GM23338 (cell line): ENCODE results near the gene EXOC5. TPM values are rescaled to one million over a fixed set of nuclear protein-coding genes. Genes with fewer than 3 reads are reported as not detected.

ENCODE experiments used
- ATAC-seq: fragments of 200-7000 bp; cut with Tn5 transposase; 3 replicates; pipeline ENCODE4 v1.9.1; 2020
- DNase-seq: peaks from one replicate; pipeline ENCODE4 v3.0.0-alpha.2; 2015; ENCODE audit warnings: low spot score
- H2AFZ ChIP-seq: fragments of 200-600 bp; sonication (generic); 2 replicates; pipeline ENCODE4 v1.8.0; 2016; ENCODE audit warnings: antibody characterized with exemption, mild to moderate bottlenecking, moderate library complexity
- H3F3A ChIP-seq: fragments of 200-600 bp; sonication (generic); replicated peaks from 2 replicates; pipeline ENCODE4 v1.8.0; 2017; ENCODE audit warnings: antibody characterized with exemption, mixed run types, low read depth
- H3K27ac ChIP-seq: fragments of 200-600 bp; sonication (generic); 2 replicates; pipeline ENCODE4 v1.6.1; 2016; ENCODE audit warnings: low read depth
- H3K27me3 ChIP-seq: fragments of 200-600 bp; sonication (generic); 2 replicates; pipeline ENCODE4 v1.8.0; 2016; ENCODE audit warnings: mild to moderate bottlenecking, mixed run types, moderate library complexity; ENCODE audit not compliant: insufficient read depth
- H3K36me3 ChIP-seq: fragments of 200-600 bp; sonication (generic); 2 replicates; pipeline ENCODE4 v1.8.0; 2016; ENCODE audit warnings: mild to moderate bottlenecking; ENCODE audit not compliant: insufficient read depth
- H3K4me1 ChIP-seq: fragments of 200-600 bp; sonication (generic); 2 replicates; pipeline ENCODE4 v1.8.0; 2016; ENCODE audit warnings: mild to moderate bottlenecking, moderate library complexity; ENCODE audit not compliant: insufficient read depth
- H3K4me2 ChIP-seq: fragments of 200-600 bp; sonication (generic); 2 replicates; pipeline ENCODE4 v1.7.1; 2017; ENCODE audit warnings: mixed run types
- H3K4me3 ChIP-seq: fragments of 200-600 bp; sonication (generic); 2 replicates; pipeline ENCODE4 v1.6.1; 2016; ENCODE audit warnings: mixed run types
- H3K79me2 ChIP-seq: fragments of 200-600 bp; sonication (generic); replicated peaks from 2 replicates; pipeline ENCODE4 v1.8.0; 2017; ENCODE audit warnings: mild to moderate bottlenecking; ENCODE audit not compliant: insufficient read depth
- H3K9me2 ChIP-seq: fragments of 200-600 bp; sonication (generic); 2 replicates; pipeline ENCODE4 v1.8.0; 2017; ENCODE audit not compliant: insufficient read depth
- H4K20me1 ChIP-seq: fragments of 200-600 bp; sonication (generic); replicated peaks from 2 replicates; pipeline ENCODE4 v1.8.0; 2017; ENCODE audit warnings: mild to moderate bottlenecking; ENCODE audit not compliant: insufficient read depth
- H3K27ac Mint-ChIP-seq: 2 replicates; pipeline ENCODE4 v1.8.0; 2020; ENCODE audit warnings: inconsistent platforms, mild to moderate bottlenecking, moderate library complexity, mixed read lengths
- H3K27me3 Mint-ChIP-seq: 3 replicates; pipeline ENCODE4 v1.8.0; 2022; ENCODE audit warnings: low read depth, mild to moderate bottlenecking, moderate library complexity, mixed read lengths, inconsistent platforms; ENCODE audit not compliant: insufficient read depth, poor library complexity
- H3K36me3 Mint-ChIP-seq: 3 replicates; pipeline ENCODE4 v1.8.0; 2021; ENCODE audit warnings: low read depth, mild to moderate bottlenecking, inconsistent platforms, moderate library complexity, mixed read lengths
- H3K4me1 Mint-ChIP-seq: 3 replicates; pipeline ENCODE4 v1.8.0; 2020; ENCODE audit warnings: mild to moderate bottlenecking, inconsistent platforms, mixed read lengths
- H3K4me3 Mint-ChIP-seq: 3 replicates; pipeline ENCODE4 v1.8.0; 2021; ENCODE audit warnings: moderate library complexity, mild to moderate bottlenecking, inconsistent platforms, mixed read lengths
- H3K9me3 Mint-ChIP-seq: 3 replicates; pipeline ENCODE4 v1.8.0; 2020; ENCODE audit warnings: moderate library complexity, mild to moderate bottlenecking, inconsistent platforms, mixed read lengths
- CREB1 ChIP-seq: fragments of 250-450 bp; sonication (Bioruptor Pico); IDR thresholded peaks from 2 replicates; pipeline ENCODE4 v1.5.0; 2020; ENCODE audit warnings: low read depth, mild to moderate bottlenecking, moderate library complexity
- EZH2 ChIP-seq: fragments of 200-600 bp; sonication (generic); IDR thresholded peaks from one replicate; pipeline ENCODE4 v1.8.0; 2017; ENCODE audit warnings: antibody characterized with exemption, mild to moderate bottlenecking, low read depth; ENCODE audit not compliant: unreplicated experiment
- EZH2phosphoT487 ChIP-seq: fragments of 200-600 bp; sonication (generic); IDR thresholded peaks from one replicate; pipeline ENCODE4 v1.8.1; 2018; ENCODE audit warnings: antibody characterized with exemption; ENCODE audit not compliant: unreplicated experiment
- JUNB ChIP-seq: IDR thresholded peaks from one replicate; pipeline ENCODE4 v1.6.1; 2016; ENCODE audit warnings: antibody characterized with exemption; ENCODE audit not compliant: unreplicated experiment
- NANOG ChIP-seq: IDR thresholded peaks from 2 replicates; pipeline ENCODE4 v1.6.1; 2016; ENCODE audit warnings: antibody characterized with exemption, borderline replicate concordance
- POLR2AphosphoS5 ChIP-seq: IDR thresholded peaks from 2 replicates; pipeline ENCODE4 v1.6.1; 2016; ENCODE audit warnings: antibody characterized with exemption, low read depth
- STAT1 ChIP-seq: IDR thresholded peaks from one replicate; pipeline ENCODE4 v1.6.1; 2016; ENCODE audit warnings: antibody characterized with exemption; ENCODE audit not compliant: unreplicated experiment
- ZNF114 ChIP-seq: fragments of 250-450 bp; sonication (Bioruptor Pico); IDR thresholded peaks from 2 replicates; pipeline ENCODE4 v1.5.0; 2020; ENCODE audit warnings: mild to moderate bottlenecking, moderate library complexity
- ZNF331 ChIP-seq: fragments of 250-450 bp; sonication (Bioruptor Pico); IDR thresholded peaks from 2 replicates; pipeline ENCODE4 v1.5.0; 2020; ENCODE audit warnings: low read depth, mild to moderate bottlenecking, moderate library complexity
- polyA plus RNA-seq: library from polyadenylated mRNA; unstranded; fragments of >200 nt; fragmentation: Nextera tagmentation; extraction: Ambion mirVana; gene quantifications from 2 replicates; pipeline ENCODE4 v1.2.1, GENCODE V29; 2016
- total RNA-seq: library from RNA; depleted of rRNA; stranded (reverse); fragments of >200 nt; shearing (Covaris generic); gene quantifications from 2 replicates; pipeline ENCODE4 v1.2.3, GENCODE V29; 2014
- TF ChIP-seq, protein P1 (sequence below): IDR thresholded peaks from one replicate; pipeline ENCODE4 v1.6.1; 2018; ENCODE audit warnings: antibody characterized with exemption; ENCODE audit not compliant: unreplicated experiment
- TF ChIP-seq, protein P2 (sequence below): fragments of 250-450 bp; sonication (Bioruptor Pico); IDR thresholded peaks from 2 replicates; pipeline ENCODE4 v1.5.0; 2020; ENCODE audit warnings: mild to moderate bottlenecking, moderate library complexity
- TF ChIP-seq, protein P3 (sequence below): IDR thresholded peaks from 2 replicates; pipeline ENCODE4 v1.6.1; 2016; ENCODE audit warnings: antibody characterized with exemption
- TF ChIP-seq, protein P4 (sequence below), 2 experiments: fragments of 200-600 bp in 1 of 2; sonication (generic) in 1 of 2; conservative IDR thresholded peaks; 2 replicates each; pipeline versions ENCODE4 v1.5.1 to v1.6.1; 2016 to 2017; ENCODE audit warnings: antibody characterized with exemption in 2 of 2, low read depth in 2 of 2, mild to moderate bottlenecking in 2 of 2, moderate library complexity in 1 of 2

The EXOC5 gene
- total and polyA plus RNA-seq, 2 experiments from 2014 or later, result 26.4 to 55.9 TPM

DNA sequence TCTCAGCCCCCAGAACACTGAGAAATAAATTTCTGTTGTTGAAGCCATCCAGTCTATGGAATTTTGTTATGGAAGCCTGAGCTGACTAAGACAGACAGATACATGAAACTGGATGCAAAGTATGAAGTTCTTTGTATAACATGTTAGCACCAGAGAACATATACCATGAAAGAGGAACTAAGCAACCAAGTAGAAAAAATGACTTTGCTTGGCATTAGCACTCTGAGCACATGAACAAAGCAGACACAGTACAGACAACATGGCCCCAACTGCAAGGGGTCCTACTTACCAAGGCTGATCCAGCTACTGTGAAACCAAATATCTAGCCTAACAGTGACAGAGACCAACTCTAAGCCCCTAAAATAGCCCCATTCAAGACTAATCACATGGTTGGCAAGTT, 13.8 kb downstream of the EXOC5 start:
- Mint-ChIP-seq H3K4me1 (peaks cover 14% of the 10 kb centered on the region), H3K9me3 (no peaks in the 10 kb centered on the region), H3K36me3 (peaks cover 19% of the 10 kb centered on the region; the same call in 2 of the 3 replicates), H3K27ac (no peak overlapping the region), H3K27me3 (peaks cover 1% of the 10 kb centered on the region), H3K4me3 (no peak overlapping the region)
- Histone ChIP-seq H3K9me2 (no peaks in the 10 kb centered on the region), H3K27ac (no peak overlapping the region), H3F3A (no peaks in the 10 kb centered on the region), H3K4me3 (no peak overlapping the region), H2AFZ (no peak overlapping the region), H3K4me2 (no peak overlapping the region), H3K4me1 (peaks cover 6% of the 10 kb centered on the region; the same call in 1 of the 2 replicates), H3K27me3 (no peaks in the 10 kb centered on the region), H3K79me2 (peaks cover 100% of the 10 kb centered on the region), H4K20me1 (peaks cover 24% of the 10 kb centered on the region), H3K36me3 (no peaks in the 10 kb centered on the region)
- no peak for DNase-seq
- ATAC-seq, result no peak
- TF ChIP-seq POLR2AphosphoS5 (no peak), NANOG (no peak), JUNB (no peak), EZH2phosphoT487 (no peak), STAT1 (no peak), ZNF331 (CRISPR knock-in tag) (no peak), CREB1 (CRISPR knock-in tag) (no peak), EZH2 (no peak), ZNF114 (no peak)
- TF ChIP-seq, protein P1, sequence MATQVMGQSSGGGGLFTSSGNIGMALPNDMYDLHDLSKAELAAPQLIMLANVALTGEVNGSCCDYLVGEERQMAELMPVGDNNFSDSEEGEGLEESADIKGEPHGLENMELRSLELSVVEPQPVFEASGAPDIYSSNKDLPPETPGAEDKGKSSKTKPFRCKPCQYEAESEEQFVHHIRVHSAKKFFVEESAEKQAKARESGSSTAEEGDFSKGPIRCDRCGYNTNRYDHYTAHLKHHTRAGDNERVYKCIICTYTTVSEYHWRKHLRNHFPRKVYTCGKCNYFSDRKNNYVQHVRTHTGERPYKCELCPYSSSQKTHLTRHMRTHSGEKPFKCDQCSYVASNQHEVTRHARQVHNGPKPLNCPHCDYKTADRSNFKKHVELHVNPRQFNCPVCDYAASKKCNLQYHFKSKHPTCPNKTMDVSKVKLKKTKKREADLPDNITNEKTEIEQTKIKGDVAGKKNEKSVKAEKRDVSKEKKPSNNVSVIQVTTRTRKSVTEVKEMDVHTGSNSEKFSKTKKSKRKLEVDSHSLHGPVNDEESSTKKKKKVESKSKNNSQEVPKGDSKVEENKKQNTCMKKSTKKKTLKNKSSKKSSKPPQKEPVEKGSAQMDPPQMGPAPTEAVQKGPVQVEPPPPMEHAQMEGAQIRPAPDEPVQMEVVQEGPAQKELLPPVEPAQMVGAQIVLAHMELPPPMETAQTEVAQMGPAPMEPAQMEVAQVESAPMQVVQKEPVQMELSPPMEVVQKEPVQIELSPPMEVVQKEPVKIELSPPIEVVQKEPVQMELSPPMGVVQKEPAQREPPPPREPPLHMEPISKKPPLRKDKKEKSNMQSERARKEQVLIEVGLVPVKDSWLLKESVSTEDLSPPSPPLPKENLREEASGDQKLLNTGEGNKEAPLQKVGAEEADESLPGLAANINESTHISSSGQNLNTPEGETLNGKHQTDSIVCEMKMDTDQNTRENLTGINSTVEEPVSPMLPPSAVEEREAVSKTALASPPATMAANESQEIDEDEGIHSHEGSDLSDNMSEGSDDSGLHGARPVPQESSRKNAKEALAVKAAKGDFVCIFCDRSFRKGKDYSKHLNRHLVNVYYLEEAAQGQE, result no peak
- TF ChIP-seq, protein P2, sequence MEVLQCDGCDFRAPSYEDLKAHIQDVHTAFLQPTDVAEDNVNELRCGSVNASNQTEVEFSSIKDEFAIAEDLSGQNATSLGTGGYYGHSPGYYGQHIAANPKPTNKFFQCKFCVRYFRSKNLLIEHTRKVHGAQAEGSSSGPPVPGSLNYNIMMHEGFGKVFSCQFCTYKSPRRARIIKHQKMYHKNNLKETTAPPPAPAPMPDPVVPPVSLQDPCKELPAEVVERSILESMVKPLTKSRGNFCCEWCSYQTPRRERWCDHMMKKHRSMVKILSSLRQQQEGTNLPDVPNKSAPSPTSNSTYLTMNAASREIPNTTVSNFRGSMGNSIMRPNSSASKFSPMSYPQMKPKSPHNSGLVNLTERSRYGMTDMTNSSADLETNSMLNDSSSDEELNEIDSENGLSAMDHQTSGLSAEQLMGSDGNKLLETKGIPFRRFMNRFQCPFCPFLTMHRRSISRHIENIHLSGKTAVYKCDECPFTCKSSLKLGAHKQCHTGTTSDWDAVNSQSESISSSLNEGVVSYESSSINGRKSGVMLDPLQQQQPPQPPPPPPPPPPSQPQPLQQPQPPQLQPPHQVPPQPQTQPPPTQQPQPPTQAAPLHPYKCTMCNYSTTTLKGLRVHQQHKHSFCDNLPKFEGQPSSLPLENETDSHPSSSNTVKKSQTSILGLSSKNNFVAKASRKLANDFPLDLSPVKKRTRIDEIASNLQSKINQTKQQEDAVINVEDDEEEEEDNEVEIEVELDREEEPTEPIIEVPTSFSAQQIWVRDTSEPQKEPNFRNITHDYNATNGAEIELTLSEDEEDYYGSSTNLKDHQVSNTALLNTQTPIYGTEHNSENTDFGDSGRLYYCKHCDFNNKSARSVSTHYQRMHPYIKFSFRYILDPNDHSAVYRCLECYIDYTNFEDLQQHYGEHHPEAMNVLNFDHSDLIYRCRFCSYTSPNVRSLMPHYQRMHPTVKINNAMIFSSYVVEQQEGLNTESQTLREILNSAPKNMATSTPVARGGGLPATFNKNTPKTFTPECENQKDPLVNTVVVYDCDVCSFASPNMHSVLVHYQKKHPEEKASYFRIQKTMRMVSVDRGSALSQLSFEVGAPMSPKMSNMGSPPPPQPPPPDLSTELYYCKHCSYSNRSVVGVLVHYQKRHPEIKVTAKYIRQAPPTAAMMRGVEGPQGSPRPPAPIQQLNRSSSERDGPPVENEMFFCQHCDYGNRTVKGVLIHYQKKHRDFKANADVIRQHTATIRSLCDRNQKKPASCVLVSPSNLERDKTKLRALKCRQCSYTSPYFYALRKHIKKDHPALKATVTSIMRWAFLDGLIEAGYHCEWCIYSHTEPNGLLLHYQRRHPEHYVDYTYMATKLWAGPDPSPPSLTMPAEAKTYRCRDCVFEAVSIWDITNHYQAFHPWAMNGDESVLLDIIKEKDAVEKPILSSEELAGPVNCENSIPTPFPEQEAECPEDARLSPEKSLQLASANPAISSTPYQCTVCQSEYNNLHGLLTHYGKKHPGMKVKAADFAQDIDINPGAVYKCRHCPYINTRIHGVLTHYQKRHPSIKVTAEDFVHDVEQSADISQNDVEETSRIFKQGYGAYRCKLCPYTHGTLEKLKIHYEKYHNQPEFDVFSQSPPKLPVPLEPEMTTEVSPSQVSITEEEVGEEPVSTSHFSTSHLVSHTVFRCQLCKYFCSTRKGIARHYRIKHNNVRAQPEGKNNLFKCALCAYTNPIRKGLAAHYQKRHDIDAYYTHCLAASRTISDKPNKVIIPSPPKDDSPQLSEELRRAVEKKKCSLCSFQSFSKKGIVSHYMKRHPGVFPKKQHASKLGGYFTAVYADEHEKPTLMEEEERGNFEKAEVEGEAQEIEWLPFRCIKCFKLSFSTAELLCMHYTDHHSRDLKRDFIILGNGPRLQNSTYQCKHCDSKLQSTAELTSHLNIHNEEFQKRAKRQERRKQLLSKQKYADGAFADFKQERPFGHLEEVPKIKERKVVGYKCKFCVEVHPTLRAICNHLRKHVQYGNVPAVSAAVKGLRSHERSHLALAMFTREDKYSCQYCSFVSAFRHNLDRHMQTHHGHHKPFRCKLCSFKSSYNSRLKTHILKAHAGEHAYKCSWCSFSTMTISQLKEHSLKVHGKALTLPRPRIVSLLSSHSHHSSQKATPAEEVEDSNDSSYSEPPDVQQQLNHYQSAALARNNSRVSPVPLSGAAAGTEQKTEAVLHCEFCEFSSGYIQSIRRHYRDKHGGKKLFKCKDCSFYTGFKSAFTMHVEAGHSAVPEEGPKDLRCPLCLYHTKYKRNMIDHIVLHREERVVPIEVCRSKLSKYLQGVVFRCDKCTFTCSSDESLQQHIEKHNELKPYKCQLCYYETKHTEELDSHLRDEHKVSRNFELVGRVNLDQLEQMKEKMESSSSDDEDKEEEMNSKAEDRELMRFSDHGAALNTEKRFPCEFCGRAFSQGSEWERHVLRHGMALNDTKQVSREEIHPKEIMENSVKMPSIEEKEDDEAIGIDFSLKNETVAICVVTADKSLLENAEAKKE (CRISPR knock-in tag), result no peak
- TF ChIP-seq, protein P3, sequence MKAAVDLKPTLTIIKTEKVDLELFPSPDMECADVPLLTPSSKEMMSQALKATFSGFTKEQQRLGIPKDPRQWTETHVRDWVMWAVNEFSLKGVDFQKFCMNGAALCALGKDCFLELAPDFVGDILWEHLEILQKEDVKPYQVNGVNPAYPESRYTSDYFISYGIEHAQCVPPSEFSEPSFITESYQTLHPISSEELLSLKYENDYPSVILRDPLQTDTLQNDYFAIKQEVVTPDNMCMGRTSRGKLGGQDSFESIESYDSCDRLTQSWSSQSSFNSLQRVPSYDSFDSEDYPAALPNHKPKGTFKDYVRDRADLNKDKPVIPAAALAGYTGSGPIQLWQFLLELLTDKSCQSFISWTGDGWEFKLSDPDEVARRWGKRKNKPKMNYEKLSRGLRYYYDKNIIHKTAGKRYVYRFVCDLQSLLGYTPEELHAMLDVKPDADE, result no peak
- TF ChIP-seq, protein P4, sequence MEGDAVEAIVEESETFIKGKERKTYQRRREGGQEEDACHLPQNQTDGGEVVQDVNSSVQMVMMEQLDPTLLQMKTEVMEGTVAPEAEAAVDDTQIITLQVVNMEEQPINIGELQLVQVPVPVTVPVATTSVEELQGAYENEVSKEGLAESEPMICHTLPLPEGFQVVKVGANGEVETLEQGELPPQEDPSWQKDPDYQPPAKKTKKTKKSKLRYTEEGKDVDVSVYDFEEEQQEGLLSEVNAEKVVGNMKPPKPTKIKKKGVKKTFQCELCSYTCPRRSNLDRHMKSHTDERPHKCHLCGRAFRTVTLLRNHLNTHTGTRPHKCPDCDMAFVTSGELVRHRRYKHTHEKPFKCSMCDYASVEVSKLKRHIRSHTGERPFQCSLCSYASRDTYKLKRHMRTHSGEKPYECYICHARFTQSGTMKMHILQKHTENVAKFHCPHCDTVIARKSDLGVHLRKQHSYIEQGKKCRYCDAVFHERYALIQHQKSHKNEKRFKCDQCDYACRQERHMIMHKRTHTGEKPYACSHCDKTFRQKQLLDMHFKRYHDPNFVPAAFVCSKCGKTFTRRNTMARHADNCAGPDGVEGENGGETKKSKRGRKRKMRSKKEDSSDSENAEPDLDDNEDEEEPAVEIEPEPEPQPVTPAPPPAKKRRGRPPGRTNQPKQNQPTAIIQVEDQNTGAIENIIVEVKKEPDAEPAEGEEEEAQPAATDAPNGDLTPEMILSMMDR (conservative IDR thresholded peaks at IDR 0.05; ENCODE audit: low read depth in 2 of 2), result no peak
